Esophagus muscularis mucosa (tissue), 4 donors: ENCODE measurements around the gene ZNF526.

Source experiments
- EP300 ChIP-seq: sonication (generic); formaldehyde crosslinking; IDR thresholded peaks from one replicate; pipeline ENCODE4 v1.6.1; 2017; ENCODE audit warnings: antibody characterized with exemption
- POLR2A ChIP-seq: fragments of 450-650 bp; IDR thresholded peaks from one replicate; pipeline ENCODE4 v1.6.1; 2017; ENCODE audit warnings: antibody characterized with exemption, moderate library complexity, mild to moderate bottlenecking, low read depth
- POLR2AphosphoS5 ChIP-seq, 2 donors: sonication (generic); formaldehyde crosslinking; IDR thresholded peaks; one replicate each; pipeline ENCODE4 v1.6.1; 2017; ENCODE audit warnings: antibody characterized with exemption in 2 of 2
- TF ChIP-seq, protein P1 (sequence below), 3 experiments: fragments of 200-600 bp in 2 of 3; fragments of 450-650 bp in 1 of 3; sonication (generic) in 2 of 3; IDR thresholded peaks; one replicate each; pipeline ENCODE4 v1.5.1; 2017 to 2019; ENCODE audit warnings: antibody characterized with exemption in 3 of 3, mild to moderate bottlenecking in 2 of 3, moderate library complexity in 1 of 3

DNA sequence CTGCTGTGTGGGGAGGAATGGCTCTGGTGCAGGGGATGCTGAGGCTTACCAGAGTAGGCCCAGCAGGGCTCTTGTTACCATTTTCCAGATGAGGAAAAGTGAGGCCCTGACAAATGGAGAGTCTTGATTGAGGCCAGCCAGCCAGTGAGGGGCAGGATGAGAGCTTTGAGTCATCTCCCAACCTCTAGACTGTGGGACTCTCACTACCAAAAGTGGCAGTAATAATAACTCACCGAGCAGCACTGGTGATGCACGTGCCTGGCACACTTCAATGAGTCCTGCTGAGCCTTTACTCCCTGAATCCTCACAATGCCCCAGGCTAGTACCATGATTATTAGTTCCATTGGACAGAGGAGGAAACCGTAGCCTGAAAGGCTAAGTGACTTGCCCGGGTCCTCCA is 56.7 kb downstream of the ZNF526 start:
- TF ChIP-seq, protein P1, sequence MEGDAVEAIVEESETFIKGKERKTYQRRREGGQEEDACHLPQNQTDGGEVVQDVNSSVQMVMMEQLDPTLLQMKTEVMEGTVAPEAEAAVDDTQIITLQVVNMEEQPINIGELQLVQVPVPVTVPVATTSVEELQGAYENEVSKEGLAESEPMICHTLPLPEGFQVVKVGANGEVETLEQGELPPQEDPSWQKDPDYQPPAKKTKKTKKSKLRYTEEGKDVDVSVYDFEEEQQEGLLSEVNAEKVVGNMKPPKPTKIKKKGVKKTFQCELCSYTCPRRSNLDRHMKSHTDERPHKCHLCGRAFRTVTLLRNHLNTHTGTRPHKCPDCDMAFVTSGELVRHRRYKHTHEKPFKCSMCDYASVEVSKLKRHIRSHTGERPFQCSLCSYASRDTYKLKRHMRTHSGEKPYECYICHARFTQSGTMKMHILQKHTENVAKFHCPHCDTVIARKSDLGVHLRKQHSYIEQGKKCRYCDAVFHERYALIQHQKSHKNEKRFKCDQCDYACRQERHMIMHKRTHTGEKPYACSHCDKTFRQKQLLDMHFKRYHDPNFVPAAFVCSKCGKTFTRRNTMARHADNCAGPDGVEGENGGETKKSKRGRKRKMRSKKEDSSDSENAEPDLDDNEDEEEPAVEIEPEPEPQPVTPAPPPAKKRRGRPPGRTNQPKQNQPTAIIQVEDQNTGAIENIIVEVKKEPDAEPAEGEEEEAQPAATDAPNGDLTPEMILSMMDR (IDR thresholded peaks at IDR 0.05), result no peak
- TF ChIP-seq POLR2A (no peak), EP300 (no peak), POLR2AphosphoS5 (IDR thresholded peaks at IDR 0.05) (no peak)
